Measurements from ENCODE around the gene HSPG2.

Gene HSPG2

DNA sequence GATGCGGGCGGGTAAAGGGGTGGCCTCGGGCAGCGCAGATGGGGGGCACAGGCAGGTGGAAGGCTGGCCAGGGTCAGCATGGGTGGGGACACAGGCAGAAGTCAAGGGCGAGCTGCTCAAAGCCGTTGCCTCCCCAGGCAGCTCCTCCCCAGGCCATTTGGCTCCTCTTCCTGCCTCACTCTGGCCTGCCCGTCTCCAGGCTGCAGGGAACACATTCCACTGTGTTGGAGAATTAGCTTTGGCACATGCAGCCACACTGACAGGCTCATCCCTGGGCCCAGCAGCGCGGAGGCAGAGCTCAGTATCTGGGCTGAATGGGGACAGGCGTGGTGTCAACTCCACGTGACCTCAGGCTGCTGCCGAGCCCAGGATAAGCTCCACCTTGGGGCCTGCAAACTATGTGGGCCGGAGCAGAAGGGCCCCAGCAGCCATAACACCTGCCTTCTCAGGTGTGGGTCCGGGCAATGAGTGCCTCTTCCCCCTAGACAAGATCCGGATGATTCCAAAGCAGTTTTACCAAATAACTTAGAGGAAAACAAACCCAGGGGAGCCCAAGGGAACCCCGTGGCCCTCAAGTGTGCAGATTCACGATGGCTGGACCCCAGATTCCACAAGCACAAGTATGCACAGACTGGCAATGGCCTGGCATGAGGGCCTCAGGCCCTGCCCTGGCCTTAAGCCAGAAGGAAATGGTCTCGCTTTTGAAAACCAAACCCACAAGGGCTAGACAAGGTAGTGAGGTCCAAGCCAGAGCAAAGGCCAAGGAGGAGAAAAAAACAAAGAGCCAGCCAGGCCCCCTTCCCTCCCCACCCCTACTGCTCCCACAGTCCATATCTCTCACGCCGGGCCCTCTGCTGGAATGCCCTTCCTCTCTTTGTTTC is 40.2 kb downstream of the HSPG2 start:
- DNase-seq: no peak

GRCh38 chr1:21896026-21896425 is 41.1 kb downstream of the HSPG2 start:
- no peak for DNase-seq

DNA sequence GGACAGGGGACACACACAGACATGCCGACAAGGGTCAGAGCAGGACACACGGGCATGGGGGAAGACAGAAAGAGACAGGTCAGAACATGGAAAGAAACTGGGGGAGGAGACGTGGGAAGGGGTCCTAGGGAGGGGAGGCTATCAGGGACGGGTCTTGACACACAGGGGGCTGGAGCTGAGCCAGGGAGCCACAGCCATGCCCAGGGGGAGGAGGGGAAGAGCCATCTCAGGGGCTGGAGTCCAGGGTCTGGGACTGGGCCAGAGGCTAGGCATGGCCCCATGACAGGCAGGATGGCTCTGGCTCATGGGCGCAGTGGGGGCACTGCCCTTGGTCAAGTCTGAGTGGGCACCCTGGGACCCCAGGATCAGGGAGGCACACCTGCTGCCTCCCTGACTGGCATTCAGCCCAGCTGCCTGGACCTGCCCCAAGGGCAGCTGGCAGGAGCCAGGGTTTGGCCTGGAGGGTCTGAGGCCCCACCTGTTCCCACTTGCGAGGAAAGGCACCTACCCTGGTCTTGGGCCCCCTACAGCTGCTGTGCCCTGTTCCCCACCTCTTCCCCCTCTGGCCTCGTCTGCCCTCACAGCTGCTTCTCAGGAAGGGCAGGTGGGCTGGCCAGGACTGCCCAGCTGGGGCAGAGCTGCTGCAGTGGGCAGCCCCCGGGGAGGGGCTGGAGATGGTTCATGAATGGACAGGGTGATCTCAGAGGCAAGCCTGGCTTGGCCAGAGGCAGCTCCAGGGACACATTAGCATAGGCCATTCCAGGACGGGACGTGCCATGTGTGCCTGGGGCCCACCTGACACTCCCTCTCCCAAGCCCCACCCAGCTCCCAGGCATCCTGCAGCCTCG is 42.9 kb downstream of the HSPG2 start:
- DNase-seq: no peak

DNA sequence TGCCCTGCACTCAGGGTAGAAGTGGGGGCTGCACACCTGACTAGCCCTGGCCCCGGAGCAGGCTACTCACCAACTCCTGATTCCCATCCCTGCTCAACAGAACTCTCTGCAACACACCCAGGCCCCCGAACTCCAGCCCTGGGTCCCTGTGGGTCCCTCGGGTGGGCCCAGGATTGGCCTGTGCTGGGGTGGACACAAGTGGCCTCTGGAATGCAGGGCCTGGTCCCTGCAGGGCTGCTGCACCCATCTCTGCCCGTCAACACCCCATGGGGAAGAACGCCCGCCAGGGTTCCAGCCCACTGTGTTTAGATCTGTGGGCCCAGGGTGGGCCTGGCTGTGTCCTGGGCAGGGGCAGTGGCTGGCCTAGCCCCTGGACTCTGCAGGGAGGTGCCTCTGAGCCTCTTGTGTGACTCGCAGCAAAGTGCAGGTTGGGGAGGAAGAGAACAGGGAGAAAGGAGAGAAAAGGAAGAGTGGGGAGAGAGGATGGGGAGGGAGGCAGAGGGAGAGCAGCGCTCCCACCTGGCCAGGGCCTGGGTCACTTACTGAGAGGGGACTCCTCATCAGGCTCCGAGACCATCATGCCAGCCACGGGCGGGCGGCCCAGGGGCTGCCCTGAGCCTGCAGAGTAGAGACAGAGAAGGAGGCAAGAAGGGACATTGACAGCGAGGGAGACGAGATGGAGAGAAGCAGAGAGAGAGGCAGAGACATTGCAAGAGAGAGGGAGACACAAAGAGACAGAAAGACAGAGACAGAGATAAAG is 43.9 kb downstream of the HSPG2 start:
- no peak for DNase-seq

DNA sequence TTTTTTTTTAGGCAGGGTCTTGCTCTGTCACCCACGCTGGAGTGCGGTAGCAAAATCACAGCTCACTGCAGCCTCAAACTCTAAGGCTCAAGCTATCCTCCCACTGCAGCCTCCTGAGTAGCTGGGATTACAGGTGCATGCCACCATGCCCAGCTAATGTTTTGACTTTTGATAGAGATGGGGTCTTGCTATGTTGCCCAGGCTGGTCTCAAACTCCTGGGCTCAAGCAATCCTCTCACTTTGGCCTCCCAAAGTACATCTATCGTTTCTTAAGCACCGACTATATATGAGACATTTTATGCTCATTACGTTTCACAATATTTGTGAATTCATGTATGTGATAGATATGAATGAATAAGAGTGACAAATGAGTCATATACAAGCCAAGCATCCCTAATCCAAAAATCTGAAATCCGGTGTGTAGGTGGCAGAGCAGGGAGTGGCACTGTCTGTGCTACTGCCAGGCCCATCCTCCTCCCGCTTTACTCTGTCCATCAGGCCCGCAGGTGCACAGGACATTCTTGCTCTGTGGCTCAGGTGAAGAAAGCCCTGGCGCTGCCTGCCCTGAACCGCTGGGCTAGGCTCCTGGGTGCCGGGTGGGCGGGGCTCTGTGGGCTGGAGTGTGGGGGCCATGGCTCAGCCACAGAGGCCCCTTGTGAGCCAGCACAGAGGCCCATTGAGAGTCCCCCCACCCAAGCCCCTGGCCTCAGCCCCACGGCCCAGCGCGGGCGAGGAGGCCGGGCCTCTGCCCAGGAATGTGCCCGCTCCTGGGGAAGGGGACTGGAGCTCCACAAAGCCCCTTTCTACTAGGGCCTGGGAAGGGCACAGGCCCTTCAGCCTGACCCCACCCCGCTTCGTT is 45.3 kb downstream of the HSPG2 start:
- no peak for DNase-seq

DNA sequence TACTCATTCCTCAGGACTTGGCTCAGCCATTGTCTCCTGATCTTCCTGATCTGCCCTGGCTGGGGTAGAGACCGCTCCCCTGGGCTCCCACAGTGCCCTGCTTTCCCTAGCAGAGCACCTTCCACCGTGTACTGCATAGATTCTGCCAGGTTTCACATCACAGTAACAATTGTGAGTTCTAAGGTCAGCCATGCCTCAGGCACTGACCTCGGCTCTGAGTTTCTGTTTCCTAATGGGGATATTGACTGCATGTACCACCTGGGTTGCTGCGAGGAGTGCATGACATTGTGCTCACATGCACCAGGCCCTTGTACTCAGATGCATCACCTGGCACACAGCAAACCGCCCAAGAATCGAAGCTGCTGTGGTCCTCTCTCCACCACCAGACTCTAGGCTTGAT is 46.0 kb downstream of the HSPG2 start:
- no peak for DNase-seq

DNA sequence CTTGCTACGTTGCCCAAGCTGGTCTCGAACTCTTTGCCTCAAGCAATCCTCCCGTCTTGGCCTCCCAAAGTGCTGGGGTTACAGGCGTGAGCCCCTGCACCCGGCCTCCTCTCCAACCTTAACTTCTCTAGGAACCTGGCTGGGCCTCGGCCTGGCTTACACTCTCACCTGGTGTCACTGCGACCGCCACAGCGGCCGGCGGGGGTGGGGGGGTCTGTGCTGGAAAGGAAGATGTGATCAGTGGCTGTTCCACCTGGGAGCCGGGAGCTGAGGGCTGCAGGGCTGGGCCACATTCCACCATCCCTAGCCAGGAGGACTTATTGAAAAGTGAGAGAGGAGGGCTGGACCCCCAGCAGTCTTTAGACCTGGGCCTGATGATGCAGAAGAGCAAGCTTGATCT is 48.6 kb downstream of the HSPG2 start:
- no peak for DNase-seq

DNA sequence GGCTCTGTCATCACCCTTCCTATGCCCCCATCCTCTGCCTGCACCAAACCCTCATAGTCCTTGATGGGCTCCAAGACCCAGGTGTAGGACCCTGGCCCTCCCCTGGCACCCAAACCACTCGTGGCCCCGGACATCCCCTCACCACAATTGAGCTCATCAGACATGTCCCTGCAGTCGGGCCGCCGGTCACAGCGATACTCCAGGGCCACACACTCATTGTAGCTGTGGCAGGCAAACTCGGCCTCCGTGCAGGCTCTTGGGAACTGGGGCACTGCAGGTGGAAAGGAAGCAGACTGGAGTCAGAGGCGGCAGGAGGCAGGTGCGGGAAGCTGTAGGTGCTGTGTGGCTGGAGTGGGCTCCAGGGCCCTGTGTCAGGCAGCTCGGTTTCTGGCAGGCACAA is 49.3 kb downstream of the HSPG2 start:
- no peak for DNase-seq

- no peak for DNase-seq
Measured at GRCh38 chr1:21887216-21887736, 49.8 kb downstream of the HSPG2 start.

GRCh38 chr1:21886486-21887215 is 50.5 kb downstream of the HSPG2 start:
- no peak for DNase-seq

GRCh38 chr1:21885236-21886037 is 51.7 kb downstream of the HSPG2 start:
- DNase-seq: no peak

GRCh38 chr1:21884456-21885235 is 52.5 kb downstream of the HSPG2 start:
- no peak for DNase-seq

DNA sequence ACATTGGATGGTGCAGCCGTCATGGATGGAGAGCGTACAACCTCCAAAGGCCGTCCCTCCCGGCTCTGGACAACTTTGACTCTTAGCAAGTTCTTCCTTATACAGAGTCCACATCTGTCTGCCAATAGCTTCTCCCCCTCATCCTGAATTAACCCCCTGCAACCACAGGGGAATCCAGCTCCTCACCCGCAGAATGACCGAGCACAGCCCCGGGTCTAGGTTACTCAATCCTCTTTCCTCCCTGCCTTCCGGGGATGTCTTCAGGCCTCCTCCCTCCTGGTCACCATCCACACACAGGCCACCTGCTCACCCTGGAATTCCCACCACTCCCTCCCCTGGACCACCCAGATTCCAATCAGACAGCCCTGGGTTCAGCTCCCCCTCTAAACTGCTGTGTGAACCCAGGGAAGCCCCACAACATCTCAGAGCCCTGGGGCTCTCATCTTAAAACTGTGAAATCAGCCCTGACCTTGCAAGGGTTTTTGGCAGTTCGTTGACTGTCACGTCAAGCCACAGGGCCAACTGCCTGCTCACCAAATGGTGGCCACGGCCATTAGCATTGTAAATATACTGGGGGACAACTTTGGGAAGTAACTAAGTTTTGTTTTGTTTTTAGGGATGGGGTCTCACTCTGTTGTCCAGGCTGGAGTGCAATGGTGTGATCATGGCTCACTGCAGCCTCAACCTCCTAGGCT is 54.2 kb downstream of the HSPG2 start:
- no peak for DNase-seq

- no peak for DNase-seq
Measured at GRCh38 chr1:21881250-21881649, 55.9 kb downstream of the HSPG2 start.

- no peak for DNase-seq
Measured at GRCh38 chr1:21880619-21880970, 56.5 kb downstream of the HSPG2 start.

GRCh38 chr1:21879928-21880618 is 57.0 kb downstream of the HSPG2 start:
- DNase-seq: no peak

DNA sequence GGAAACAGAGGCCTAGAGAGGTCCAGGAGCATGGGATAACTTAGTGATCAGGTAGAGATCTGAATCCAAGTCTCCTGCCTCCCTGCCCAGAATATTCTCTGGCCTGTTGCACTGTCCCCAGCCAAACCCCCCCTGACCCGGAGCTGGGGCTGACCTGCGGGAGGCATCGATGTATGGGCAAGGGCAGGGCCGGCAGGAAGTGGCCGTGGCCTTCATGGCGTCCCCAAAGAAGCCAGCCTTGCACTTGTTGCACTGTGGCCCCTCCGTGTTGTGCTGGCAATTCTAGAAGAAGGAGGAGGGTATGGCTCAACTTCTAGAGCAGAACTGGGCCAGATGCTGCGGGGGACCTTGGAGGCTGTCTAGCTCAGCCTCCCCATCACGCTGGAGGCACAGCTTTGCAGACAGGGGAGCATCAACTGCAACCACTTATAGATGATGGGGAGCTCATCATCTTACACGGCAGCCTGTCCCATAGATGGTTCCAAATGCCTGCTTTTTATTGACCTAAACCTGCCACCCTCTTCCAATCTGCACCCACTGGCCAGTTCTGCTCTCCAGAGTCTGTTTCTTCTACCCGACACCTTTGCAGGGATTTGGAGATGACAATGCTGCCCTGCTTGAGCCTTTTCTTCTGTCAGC is 58.2 kb downstream of the HSPG2 start:
- DNase-seq: no peak

Data from activated CD4-positive, alpha-beta T cell treated with anti-CD3 and anti-CD28 coated beads for 4 hours (primary cell).